GM19397 (cell line): ENCODE measurements around the gene ALDH1A1.
"Not testable (repeated sequence)": the region's sequence is repeated elsewhere in the genome, so short reads cannot be mapped to it uniquely, and the experiment has no call there.

Experiments used
- ATAC-seq: cut with Tn5 transposase; IDR thresholded peaks from one replicate; pipeline ENCODE4 v1.9.1; 2021; ENCODE audit warnings: mild to moderate bottlenecking, moderate library complexity; ENCODE audit not compliant: unreplicated experiment

Gene ALDH1A1

DNA sequence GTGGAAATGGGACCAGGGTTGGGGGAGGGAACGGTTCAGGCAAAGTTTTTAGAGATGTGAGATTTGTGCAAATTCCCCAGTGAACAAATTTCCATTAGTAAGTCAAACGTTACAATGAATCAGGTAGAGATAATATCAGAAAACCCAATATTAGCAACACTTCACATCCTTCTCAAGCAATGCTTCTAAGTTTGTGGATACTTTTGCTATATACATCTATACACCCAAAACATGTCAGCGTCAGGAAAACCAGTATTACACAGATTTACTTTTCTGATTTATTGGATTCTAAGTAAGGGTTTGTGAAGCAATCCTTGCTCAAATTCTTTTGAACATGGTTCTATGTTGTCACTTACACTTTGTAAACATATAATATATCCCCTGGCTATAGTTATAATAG is 6.5 kb downstream of the ALDH1A1 start:
- ATAC-seq: no peak

DNA sequence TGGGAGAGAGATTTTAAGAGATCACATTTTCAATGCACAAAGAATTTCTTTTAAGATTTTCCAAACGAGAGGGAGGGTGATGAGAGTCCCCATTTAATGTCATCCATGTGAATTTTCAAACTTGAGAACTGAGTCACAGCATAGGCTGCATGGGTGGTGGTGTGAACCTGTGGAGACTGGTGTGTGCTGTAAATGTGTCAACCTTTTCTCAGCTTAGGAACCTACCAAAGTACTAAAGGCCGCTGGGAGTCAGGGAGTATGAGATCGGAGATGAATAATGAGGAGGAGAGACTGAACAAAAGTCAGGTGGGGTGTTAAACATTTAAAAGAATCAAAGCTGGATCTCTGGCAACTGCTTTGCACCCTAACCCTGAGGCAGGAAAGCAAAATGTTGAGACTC is 7.5 kb downstream of the ALDH1A1 start:
- ATAC-seq: no peak

DNA sequence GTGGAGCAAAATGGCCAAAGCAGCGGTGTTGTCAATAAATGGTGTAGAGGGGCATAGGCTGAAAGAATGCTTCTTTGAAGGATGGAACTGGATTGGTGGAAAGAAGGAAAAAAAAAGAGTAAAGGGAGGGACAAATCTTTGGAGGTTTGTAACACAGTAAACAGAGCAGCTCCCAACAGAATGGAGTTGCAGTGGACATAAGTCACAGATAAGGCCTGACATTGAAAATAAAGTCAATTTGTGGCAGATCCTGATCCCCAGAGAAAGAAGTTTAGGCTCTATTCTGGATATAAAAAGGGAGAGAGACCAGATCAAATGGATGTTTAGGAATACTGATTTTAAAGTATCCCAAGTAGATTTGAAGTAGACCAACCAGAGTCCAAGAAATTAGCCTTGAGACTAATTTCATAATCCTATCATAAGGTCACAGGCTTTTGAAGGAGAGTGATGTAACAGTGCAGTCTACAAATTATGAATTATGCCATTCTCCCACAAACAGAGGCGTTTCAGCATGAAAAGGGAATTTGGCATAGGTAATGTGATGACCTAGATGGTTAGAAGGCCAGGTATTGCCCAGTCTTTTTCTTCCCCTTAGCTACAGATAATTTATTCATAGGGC is 8.9 kb downstream of the ALDH1A1 start:
- no peak for ATAC-seq

DNA sequence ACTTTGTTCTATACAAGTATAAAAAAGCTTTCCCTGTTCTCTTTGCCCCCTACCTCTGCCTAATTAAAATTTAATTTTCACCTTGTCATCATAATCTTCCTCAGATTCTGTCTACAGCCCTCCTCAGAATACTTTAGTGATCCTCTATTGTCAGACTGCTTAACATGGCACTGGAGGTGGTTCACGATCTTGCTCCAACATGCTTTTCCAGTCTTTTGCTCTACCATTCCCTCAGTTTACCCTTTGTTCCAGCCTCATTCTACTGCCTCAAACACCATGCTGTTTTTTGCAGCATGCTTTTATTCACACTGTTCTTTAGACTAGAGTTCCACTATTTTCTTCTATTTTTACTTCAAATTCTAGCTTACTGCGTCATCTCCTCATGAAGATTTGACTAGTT is 10.4 kb downstream of the ALDH1A1 start:
- ATAC-seq: no peak

DNA sequence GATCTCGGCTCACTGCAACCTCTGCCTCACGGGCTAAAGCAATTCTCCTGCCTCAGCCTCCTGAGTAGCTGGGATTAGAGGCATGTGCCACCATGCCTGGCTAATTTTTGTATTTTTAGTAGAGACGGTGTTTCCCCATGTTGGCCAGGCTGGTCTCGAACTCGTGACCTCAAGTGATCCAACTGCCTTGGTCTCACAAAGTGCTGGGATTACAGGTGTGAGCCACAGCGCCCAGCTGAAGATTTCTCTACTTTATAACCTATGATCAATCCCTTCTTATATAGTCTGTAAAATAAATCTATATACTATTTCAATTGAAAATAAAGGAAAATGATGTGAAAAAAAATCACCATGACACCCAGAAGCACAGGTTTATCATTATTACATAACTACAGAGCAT is 13.3 kb downstream of the ALDH1A1 start:
- ATAC-seq: not testable (repeated sequence)

DNA sequence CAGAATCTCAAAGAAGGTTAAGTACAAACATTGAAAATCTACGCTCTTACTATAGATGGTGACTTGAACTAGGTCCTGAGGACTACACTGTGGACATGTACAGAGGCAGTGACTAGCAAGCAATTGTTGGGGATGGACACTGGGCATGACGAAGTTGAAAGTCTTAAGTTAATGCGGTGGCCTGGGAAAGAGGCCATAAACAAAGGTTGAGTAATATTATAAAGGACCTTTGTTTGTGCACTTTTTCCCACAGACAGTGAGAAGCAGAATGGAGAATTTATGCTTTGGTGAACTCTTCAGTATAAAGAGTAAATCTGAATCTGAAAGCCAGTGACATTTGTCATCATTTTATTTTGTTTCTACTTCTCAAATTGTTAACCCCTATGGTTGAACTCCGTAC is 15.3 kb downstream of the ALDH1A1 start:
- no peak for ATAC-seq

DNA sequence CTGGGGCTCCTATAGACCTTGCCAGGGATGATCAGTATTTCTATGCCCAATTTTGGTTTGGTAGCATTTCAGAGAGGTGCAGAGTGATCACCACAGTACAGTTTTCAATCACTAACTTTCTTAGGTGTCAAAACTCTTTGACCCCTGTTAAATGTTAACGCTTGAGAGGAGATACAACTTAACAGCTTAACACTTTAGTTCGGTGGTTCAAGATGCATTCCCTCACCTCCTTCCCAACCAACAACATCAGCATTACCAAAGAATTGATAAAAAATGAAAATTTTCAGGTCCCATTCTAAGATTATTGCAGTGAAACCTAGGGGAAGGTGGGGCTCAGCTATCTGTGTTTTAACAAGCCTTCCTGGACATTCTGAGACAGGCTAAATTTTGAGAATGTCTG is 16.2 kb downstream of the ALDH1A1 start:
- ATAC-seq: no peak

DNA sequence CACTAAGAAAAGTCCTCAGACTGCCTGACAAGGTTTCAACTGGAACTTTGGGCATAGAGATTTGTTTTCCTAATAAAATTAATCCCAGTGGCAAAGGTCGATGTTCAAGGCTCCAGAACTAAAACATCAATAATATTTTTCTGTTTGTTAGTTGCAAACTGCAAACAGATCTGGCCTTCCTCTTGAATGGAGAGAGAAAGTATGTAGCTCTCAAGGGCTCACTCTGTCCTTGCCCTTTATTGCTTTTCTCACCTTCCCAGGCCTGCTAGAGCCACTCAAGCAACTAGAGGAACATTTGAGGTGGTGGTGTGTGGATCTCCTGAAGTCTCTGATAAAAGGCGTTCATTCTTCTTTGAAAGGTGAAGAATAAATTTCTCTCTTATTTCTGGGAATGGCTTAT is 16.6 kb downstream of the ALDH1A1 start:
- ATAC-seq: no peak

DNA sequence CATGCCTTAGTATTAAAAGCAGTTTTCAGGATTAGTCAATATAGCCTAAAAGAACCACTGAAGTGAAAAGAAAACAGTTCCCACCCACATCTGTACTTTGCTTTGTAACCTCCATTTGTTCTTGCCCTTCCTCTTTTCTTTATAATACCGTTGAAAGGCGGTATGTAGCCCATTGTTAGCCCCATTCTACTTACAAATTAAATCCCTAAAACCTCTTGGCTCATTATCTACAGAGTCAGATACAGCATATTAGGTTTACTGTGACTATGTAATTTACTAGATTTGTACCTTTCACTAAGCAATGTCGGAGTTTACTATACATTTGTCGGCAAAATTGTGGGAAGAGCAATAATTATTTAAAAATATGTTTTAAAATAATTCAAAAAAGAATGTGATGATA is 17.3 kb downstream of the ALDH1A1 start:
- ATAC-seq: no peak

DNA sequence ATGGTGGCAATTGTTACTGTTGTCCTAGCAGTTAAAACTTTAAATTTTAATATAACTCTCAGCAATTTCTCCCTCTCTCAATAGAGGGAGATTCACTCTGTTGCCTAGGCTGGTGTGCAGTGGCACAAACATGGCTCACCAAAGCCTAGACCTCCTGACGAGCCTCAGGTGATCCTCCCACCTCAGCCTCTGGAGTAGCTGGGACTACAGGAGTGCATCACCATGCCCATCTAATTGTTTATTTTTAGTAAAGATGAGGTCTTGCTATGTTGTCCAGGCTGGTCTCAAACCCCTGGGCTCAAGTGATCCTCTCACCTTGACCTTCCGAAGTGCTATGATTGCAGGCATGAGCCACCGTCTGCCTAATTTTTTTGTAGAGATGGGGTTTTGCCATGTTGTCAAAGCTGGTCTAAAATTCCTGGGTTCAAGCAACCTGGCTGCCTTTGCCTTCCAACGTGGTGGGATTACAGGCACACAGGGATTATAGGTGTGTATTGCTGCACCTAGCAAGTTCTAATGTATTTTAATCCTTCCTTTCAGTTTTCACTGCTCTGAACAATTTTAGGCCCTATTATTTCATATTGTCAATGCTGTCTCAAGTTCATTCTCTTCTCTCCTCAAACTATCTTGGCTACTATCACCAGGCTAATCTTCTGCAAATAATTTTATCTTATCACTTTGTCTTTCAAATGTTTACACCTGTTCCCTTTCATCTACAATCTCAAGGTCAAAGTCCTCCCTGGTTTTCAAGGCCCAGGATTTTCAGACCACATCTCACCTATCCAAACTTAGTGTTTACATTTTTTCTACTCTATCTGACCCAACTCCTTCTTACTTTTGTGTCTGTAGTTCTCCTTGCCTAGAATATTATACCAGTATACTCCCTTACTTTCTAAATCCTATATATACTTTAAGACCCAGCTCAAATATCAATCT is 18.9 kb downstream of the ALDH1A1 start:
- ATAC-seq: no peak

DNA sequence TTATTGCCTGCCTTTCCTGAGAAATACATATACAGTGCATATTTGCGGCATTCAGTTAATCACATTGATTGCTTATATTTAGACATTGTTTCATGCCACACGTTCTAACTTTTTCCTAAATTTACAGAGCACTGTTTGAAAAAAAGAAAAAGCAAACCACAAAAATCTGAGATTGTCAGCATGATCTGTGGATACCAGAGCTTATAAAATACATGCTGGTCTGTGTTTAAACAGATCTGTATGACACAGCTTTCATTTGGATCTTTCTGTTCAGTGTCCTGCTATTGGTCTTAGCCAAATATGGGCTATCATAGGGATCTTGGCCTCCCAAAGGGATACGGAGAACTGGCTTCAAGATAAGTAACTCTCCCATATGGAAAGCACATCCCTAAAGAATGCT is 20.2 kb downstream of the ALDH1A1 start:
- no peak for ATAC-seq

DNA sequence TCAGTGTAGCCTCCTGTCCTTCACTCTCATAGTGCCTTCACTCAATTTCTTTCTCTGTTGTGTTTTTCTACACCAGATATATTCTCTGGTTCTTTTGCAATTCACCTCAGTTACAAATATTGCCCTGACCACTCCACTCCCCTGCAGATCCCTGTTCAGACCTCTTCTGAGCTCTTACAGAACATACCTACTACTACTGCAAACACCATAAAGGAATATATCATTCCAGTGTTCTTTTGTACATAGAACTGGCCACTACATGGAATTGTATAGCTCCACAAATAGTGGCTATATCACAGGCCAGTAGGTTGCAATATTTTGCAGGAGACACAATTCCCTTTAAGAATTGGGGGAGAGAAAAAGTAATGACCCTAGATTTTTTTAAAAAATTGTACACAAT is 21.0 kb downstream of the ALDH1A1 start:
- no peak for ATAC-seq

DNA sequence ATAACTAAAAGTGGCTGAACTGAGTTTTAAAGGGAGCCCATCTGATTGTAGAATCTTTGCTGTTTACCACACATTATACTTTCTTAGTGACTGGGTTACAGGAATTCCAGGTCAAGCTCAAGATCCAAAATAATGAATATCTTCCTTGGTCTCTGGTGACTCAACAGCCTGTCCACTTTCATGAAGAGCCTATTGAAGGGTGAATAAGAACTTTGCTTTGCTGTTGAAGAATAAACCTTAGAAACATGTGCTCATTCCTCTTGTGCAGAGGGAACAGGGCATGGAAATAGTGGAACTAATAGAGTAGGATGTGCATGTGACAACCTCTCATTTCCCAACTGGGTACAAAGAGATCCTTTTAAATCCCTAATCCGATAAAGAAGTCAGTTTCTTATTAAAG is 21.4 kb downstream of the ALDH1A1 start:
- no peak for ATAC-seq

DNA sequence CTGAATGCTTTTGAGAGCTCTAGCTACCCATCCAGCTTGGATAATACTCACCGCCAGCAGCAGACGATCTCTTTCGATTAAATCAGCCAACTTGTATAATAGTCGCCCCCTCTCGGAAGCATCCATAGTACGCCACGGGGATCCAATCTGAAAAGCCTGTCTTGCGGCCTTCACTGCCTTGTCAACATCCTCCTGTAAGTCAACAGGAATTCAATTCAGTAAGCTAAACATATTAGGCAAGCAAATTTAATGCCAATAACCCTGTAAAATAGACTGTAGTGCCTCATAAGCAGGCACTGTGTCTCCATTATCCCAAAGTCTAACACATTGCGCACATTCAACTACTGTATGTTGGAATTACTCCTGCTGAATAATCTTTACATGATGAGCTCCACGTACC is 22.0 kb downstream of the ALDH1A1 start:
- no peak for ATAC-seq

DNA sequence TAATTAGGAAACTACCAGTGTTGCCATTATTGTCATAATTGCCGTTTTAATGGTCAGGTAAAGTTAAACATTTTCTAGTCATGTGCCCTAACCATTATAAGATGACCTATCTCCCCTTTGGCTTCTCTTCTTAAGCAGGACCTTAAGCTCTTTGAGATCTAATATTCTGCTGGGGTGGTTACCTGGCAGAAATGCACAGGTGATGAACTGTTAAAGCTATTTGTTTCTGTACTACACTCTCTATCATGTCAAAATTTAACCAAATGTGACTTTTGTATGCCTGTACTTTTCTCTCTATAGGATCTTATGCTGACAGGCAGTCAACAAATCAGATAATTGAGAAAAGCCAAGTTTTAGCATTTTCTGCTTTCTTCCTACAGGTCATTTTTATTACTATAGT is 23.3 kb downstream of the ALDH1A1 start:
- ATAC-seq: no peak

DNA sequence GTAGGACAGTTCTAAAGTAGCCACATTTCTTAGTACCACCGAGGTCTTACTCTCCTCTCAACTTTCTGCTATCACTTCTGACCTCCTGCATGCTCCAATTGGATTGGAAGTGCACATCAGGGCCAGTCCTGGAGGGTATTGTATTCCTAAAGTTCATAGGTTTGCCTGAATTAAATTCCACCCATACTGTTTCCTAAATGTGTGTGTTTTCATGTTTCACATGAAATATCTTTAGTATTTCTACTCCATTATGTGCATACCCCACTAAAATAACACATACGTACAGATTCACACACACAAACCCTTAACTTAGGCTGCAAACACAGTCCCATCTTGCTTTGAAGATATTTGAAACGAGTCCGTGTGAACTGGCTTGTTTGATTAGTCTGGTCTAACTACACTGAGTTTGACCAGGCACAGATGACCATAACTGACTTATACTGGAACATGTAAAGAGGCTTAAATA is 24.8 kb downstream of the ALDH1A1 start:
- ATAC-seq: no peak

DNA sequence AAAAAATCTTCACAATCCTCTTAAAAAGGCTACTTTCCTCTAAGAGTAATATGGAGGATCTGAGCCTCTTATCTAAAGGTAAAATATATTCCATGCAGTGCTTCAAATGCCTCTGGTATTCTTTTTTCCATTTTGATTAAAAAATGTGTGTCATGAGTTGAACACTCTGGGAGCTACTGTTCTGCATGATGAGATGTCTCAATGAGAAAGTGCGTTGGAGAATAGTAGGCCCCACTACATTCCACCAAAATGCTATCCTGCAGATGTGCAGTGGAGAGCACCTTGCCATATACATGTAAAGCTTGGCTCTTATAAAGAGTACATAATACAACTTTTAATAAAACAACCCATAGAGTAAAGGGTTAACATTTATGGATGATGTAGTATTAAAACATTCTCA is 26.3 kb downstream of the ALDH1A1 start:
- no peak for ATAC-seq

DNA sequence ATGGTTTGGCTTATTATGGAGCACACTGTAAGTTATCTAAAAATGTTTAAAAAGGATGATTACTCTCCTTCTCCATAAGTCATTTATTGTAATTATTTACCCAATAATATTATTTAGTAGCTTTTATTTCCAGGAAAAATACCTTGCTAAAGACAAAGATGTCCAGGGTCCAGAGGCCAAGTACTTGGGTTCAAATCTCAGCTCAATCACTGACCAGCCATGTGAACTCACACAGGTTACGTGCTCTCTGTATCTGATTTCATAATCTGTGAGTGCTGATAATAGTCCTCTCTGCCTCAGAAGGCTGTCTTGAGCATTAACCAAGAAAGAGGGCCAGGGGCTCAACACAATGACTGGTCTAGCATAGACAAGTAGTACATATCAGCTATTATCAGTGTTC is 27.0 kb downstream of the ALDH1A1 start:
- no peak for ATAC-seq

DNA sequence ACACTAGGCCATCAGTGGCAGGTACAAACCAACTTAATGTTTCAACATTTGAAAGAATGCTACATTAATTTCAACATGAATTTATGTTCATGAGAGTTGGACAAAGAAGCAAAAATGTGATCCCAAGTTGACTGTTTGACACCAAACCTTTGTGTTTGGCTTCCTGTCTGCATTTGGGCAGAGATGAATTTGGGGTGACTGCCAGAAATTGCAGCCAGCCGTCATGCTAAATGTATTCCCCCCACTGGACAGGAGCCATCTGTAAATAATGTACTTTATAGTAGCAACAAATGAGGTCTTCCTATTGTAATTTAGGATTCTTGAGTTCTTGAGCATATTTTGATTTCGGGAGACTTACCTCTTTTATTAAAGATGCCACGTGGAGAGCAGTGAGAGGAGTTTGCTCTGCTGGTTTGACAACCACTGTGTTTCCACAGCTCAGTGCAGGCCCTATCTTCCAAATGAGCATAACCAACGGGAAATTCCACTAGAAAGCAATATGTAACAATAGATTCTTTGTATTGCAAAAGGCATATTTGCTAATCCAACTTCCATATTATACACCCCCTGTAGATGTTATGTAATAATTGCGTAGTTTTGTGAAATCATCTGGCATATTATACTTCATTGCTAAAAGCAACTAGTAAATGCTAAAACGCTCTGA is 27.6 kb downstream of the ALDH1A1 start:
- no peak for ATAC-seq

DNA sequence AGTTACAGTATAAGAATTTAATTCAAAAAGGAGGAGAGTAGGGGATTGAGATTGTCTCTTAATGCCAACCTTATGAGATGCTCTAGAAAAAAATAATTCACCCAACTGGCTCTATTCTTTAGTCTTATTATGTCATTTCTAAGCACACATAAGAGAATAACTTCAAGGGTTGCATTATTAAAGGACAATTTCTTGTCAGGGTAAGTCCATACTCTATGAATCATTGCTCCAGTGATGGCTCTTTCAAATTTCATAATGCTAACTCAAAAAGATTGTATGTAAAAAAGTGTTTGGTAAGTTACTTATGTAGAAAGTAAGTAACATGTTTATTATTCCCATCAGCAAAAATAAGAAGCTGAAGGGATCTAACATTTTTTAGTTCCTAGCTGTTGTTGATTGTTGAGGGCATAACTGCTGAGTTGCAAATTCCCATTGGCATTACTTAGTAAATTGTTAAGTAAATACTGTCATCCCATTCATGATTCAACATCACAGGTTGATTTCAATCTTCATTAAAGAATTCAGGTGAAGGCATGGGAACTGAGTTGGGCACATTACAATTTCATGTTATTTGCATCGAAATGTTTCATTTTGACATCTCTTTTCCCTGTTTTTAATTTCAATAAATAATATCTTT is 28.6 kb downstream of the ALDH1A1 start:
- ATAC-seq: no peak

DNA sequence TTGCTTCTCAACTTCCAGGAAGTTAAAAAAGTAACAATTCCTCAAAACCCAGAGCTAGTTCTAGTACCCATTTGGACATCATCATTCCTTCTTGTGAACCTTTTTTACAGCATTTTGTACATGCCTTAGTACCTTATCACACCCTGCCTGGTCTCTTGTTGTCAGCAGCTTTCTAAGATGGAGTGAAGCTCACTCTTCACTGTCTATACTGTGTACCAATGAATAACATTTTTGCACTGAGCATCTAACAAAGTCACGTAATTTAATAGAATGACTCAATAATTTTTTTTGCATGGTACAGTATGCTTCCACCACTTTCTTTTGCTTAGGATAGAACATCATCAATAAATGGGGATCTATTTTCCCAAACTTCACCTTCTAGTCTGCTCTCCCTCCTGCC is 29.8 kb downstream of the ALDH1A1 start:
- ATAC-seq: no peak
